ENCODE results near the gene MYO1D. TPM values are rescaled to one million over a fixed set of nuclear protein-coding genes. Genes with fewer than 3 reads are reported as not detected.

MYO1D gene
- total and polyA plus RNA-seq, 8 donors: 22.0 to 92.8 (median 27.4) TPM

DNA sequence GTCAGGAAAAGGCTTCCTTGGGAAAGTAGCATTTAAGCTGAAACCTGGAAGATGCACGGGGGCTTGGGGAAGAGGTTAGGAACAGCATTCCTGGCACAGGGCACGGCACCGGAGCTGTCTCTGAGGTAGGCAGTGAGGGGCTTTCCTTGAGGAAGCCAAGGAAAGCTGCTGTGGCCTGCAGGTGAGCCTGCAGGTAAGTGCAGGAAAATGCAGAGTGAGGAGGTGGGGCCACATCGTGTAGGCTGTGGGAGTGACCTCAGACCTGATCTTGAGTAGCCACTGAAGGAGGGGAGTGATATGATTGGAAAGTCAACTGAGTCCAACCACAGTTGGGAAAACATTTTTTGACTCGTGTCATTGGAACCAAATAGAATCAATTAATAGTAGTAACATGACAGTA, 310.6 kb downstream of the MYO1D start:
- H3K36me3 ChIP-seq: peaks cover 0 to 5% of the 10 kb centered on the region in 2 donors

DNA sequence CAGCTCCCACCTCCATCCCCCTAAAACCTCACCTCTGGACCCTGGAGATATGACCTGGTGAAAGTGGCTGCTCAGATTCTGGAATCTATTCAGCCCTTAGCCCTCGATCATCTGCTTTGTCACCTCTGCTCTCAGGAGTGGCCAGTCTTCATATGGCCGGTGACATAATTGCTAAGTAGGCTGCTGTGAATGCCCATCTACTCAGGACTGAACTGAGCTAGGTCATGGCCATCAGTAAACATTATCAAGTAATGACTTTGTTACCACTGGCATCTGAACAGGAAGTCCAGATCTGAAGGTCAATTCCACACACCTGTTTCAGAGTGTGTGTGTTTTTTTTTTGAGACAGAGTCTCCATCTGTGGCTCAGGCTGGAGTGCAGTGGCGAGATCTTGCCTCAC, 311.5 kb downstream of the MYO1D start:
- intact Hi-C loops (cut with DNase I): no loop called here
- Histone ChIP-seq H3K4me1 (no peaks in the 10 kb centered on the region), H3K4me3 (no peak overlapping the region), H3K36me3 (peaks cover 0 to 5% of the 10 kb centered on the region in 2 donors), H3K27ac (no peak overlapping the region), H3K27me3 (no peaks in the 10 kb centered on the region), H3K9me3 (no peaks in the 10 kb centered on the region)
- TF ChIP-seq, protein P1, sequence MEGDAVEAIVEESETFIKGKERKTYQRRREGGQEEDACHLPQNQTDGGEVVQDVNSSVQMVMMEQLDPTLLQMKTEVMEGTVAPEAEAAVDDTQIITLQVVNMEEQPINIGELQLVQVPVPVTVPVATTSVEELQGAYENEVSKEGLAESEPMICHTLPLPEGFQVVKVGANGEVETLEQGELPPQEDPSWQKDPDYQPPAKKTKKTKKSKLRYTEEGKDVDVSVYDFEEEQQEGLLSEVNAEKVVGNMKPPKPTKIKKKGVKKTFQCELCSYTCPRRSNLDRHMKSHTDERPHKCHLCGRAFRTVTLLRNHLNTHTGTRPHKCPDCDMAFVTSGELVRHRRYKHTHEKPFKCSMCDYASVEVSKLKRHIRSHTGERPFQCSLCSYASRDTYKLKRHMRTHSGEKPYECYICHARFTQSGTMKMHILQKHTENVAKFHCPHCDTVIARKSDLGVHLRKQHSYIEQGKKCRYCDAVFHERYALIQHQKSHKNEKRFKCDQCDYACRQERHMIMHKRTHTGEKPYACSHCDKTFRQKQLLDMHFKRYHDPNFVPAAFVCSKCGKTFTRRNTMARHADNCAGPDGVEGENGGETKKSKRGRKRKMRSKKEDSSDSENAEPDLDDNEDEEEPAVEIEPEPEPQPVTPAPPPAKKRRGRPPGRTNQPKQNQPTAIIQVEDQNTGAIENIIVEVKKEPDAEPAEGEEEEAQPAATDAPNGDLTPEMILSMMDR (IDR thresholded peaks at IDR 0.05): no peak
- ATAC-seq: no peak
- no peak for DNase-seq

More for the DNA sequence above, 310.6 kb downstream of the MYO1D start:
- H3K27me3 ChIP-seq: no peaks in the 10 kb centered on the region
- no peak for ATAC-seq
- H3K27ac ChIP-seq: no peak overlapping the region
- intact Hi-C loops (cut with DNase I): no loop called here
- no peak overlapping the region for H3K4me3 ChIP-seq
- H3K9me3 ChIP-seq: no peaks in the 10 kb centered on the region
- no peaks in the 10 kb centered on the region for H3K4me1 ChIP-seq
- TF ChIP-seq, protein P1 (IDR thresholded peaks at IDR 0.05): no peak
- no peak for DNase-seq

DNA sequence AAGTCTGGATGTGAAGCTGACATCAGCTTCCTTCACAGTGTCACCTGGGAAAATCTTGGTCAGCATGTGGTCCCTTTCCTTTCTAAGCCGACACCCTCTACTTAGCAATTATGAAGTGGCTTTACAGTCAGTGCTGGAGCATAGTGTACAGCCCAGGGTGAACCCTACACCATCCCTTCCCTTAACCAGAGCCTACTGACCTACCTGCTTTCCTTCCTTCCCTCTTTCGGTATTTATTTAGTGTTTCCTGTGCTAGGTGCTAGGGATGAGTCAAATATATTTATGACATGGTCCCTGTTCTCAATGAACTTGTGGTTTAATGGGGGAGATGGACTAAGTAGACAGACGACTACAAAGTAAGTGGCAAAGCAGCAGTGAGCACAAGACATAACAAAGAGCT, 312.6 kb downstream of the MYO1D start:
- Histone ChIP-seq H3K27me3 (no peaks in the 10 kb centered on the region), H3K36me3 (peaks cover 0 to 5% of the 10 kb centered on the region in 2 donors), H3K9me3 (no peaks in the 10 kb centered on the region), H3K4me1 (no peaks in the 10 kb centered on the region), H3K27ac (no peak overlapping the region), H3K4me3 (no peak overlapping the region)
- DNase-seq (no peak), ATAC-seq (no peak)
- TF ChIP-seq, protein P1 (IDR thresholded peaks at IDR 0.05): no peak
- intact Hi-C loops (cut with DNase I): no loop called here

DNA sequence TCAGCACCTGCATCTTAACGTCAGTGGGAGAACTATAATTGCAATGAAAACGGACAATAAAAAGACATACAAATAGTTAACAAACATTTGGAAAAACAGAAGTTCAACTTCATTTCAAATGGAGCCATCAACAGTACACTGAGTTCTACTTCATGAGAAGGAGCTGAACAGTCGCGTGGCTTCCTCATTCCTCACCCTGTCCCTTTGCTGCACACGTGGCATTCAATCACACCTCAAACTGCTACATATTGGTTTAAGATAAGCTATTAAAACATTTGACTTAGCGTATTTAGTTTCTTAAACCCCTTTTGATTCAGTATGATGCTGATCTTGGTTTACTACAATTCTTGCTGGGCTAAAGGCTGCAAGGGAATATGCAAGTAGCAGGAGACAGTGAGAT, 313.3 kb downstream of the MYO1D start:
- peak in 1 of 4 donors; percentile 8 for DNase-seq
- Histone ChIP-seq H3K4me3 (no peak overlapping the region), H3K36me3 (peaks cover 0 to 5% of the 10 kb centered on the region in 2 donors), H3K27ac (no peak overlapping the region), H3K4me1 (no peaks in the 10 kb centered on the region), H3K9me3 (no peaks in the 10 kb centered on the region), H3K27me3 (no peaks in the 10 kb centered on the region)
- TF ChIP-seq, protein P1 (IDR thresholded peaks at IDR 0.05): no peak
- intact Hi-C loops (cut with DNase I): no loop called here
- ATAC-seq: no peak

DNA sequence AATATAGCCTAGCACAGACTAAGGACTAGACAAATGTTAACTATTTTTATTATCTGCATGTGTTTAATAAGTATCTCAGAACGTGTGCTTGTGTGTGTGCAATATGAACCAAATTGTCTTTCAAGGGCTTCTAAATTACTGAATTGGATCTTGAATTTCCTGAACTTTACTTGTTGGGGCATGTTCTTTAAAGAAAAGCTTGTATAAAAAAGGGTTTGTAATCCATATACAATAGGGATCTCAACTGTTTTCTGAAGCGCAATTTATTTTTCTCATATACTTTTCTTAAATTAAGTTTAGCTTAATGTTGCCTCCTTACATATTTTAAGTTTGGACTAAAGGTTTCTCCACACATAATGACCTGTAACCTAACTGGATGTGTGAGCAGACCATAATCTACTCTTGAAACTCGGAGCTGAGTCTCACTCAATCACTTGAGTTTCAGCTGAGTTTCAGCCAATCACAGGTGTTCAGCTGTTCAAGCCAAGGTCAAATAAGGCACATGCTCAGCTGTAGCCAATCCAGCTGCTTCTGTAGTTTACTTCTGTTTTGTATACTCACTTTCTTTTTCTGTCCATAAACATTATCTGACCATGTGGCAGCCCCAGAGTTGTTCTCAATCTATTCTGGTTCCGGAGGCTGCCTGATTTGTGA, 317.8 kb downstream of the MYO1D start:
- DNase-seq: no peak
- H3K27ac ChIP-seq: no peak overlapping the region
- ATAC-seq: no peak

More for the DNA sequence above, 317.8 kb downstream of the MYO1D start:
- no peaks in the 10 kb centered on the region for H3K36me3 ChIP-seq
- intact Hi-C loops (cut with DNase I): no loop called here
- no peaks in the 10 kb centered on the region for H3K9me3 ChIP-seq
- H3K4me1 ChIP-seq: no peaks in the 10 kb centered on the region
- H3K4me3 ChIP-seq: no peak overlapping the region
- no peaks in the 10 kb centered on the region for H3K27me3 ChIP-seq
- TF ChIP-seq, protein P1 (IDR thresholded peaks at IDR 0.05): no peak
